K562 (cell line): ENCODE measurements around the gene SEC14L1. TPM values are rescaled to one million over a fixed set of nuclear protein-coding genes. Genes with fewer than 3 reads are reported as not detected.

ENCODE experiments used
- ATAC-seq: fragments of 200-7000 bp; cut with Tn5 transposase; 3 replicates; pipeline ENCODE4 v1.9.1; 2020; ENCODE audit warnings: moderate library complexity
- BruUV-seq: library from RNA; stranded (reverse); fragments of 400-500 nt; replicated peaks from 2 replicates; lab custom pipeline; 2021; lab: Mats Ljungman, UMichigan
- CTCF ChIA-PET: fragments of 300-600 bp; formaldehyde crosslinking; extraction: SDS; loops from one replicate; lab custom pipeline; 2021; ENCODE audit warnings: low intra/inter-chr PET ratio; lab: Yijun Ruan, JAX
- POLR2A ChIA-PET: fragments of 300-600, 350-650 bp; sonication (Branson Sonifier 250); formaldehyde crosslinking; extraction: SDS; loops from one replicate; lab custom pipeline; 2021; ENCODE audit warnings: antibody characterized with exemption, inconsistent platforms; lab: Yijun Ruan, JAX
- DNase-seq, 4 experiments: peaks; one replicate each; pipeline versions ENCODE4 v3.0.0 to v3.0.0-alpha.2; 2011 to 2018; ENCODE audit warnings: low spot score in 3 of 4, mixed read lengths in 3 of 4; ENCODE audit errors: extremely low read depth in 1 of 4
- FAIRE-seq: peaks from 2 replicates; lab custom pipeline; 2011; peaks lifted over from hg19 to GRCh38; lab: Jason Lieb, UNC
- H2AFZ ChIP-seq: 2 replicates; pipeline ENCODE4 v1.6.0; 2011; ENCODE audit warnings: low read depth, low read length, control low read depth, inconsistent platforms
- H3K27ac ChIP-seq: fragments of 200-600 bp; 3 replicates; pipeline ENCODE4 v1.8.0; 2011; ENCODE audit warnings: low read depth, mild to moderate bottlenecking, control low read depth, inconsistent platforms, low read length, moderate library complexity, mixed read lengths; ENCODE audit errors: extremely low read depth
- H3K27me3 ChIP-seq, 2 experiments: fragments of 300-600 bp in 1 of 2; 2 replicates in 1 of 2; 3 replicates in 1 of 2; pipeline versions ENCODE4 v1.6.0 to v1.8.0; 2011; ENCODE audit warnings: inconsistent platforms in 2 of 2, low read length in 2 of 2, mild to moderate bottlenecking in 1 of 2, mixed read lengths in 1 of 2, moderate library complexity in 1 of 2; ENCODE audit not compliant: control insufficient read depth in 2 of 2, insufficient read depth in 2 of 2
- H3K36me3 ChIP-seq: fragments of 300-600 bp; 3 replicates; pipeline ENCODE4 v1.8.0; 2011; ENCODE audit warnings: mild to moderate bottlenecking, low read length, inconsistent platforms; ENCODE audit not compliant: control insufficient read depth, insufficient read depth
- H3K4me1 ChIP-seq, 2 experiments: fragments of 200-600 bp in 1 of 2; replicated peaks in 1 of 2; 2 replicates in 1 of 2; 3 replicates in 1 of 2; pipeline versions ENCODE4 v1.5.1 to v1.8.0; 2011; ENCODE audit warnings: inconsistent platforms in 2 of 2, low read length in 2 of 2, mild to moderate bottlenecking in 1 of 2, mixed read lengths in 1 of 2, moderate library complexity in 1 of 2; ENCODE audit not compliant: control insufficient read depth in 2 of 2, insufficient read depth in 2 of 2
- H3K4me2 ChIP-seq: 2 replicates; pipeline ENCODE4 v1.6.1; 2011; ENCODE audit warnings: low read length, control low read depth, inconsistent platforms, mixed read lengths; ENCODE audit not compliant: insufficient read depth
- H3K4me3 ChIP-seq: fragments of 200-600 bp; sonication (generic), shearing (Covaris generic); 2 replicates; pipeline ENCODE4 v1.5.1; 2016; ENCODE audit warnings: control low read depth, inconsistent platforms
- H3K79me2 ChIP-seq: fragments of 200-600 bp; 3 replicates; pipeline ENCODE4 v1.8.0; 2011; ENCODE audit warnings: low read length, inconsistent platforms; ENCODE audit not compliant: control insufficient read depth, insufficient read depth
- H3K9ac ChIP-seq, 2 experiments: 2 replicates each; pipeline versions ENCODE4 v1.6.0 to v1.6.1; 2011; ENCODE audit warnings: low read depth in 2 of 2, low read length in 2 of 2, control low read depth in 1 of 2, inconsistent platforms in 1 of 2, mild to moderate bottlenecking in 1 of 2, mixed read lengths in 1 of 2; ENCODE audit not compliant: insufficient read depth in 1 of 2
- H3K9me1 ChIP-seq: one replicate; pipeline ENCODE4 v1.6.0; 2011; ENCODE audit warnings: inconsistent platforms, mild to moderate bottlenecking, low read length, moderate library complexity; ENCODE audit not compliant: control insufficient read depth, insufficient read depth
- H3K9me3 ChIP-seq: replicated peaks from 2 replicates; pipeline ENCODE4 v1.5.1; 2011; ENCODE audit warnings: low read depth, low read length, inconsistent platforms; ENCODE audit not compliant: control insufficient read depth, insufficient read depth
- H4K20me1 ChIP-seq: replicated peaks from 2 replicates; pipeline ENCODE4 v1.6.1; 2011; ENCODE audit warnings: low read length, inconsistent platforms, mixed read lengths; ENCODE audit not compliant: control insufficient read depth, insufficient read depth
- BMI1 ChIP-seq: fragments of 150-350 bp; IDR thresholded peaks from 2 replicates; pipeline ENCODE4 v1.6.1; 2014; ENCODE audit warnings: low read length
- CTBP1 ChIP-seq: fragments of 450-650 bp; IDR thresholded peaks from 2 replicates; pipeline ENCODE4 v1.6.1; 2016; ENCODE audit warnings: borderline replicate concordance
- POLR2H ChIP-seq: IDR thresholded peaks from 2 replicates; pipeline ENCODE4 v1.6.1; 2016; ENCODE audit warnings: missing genetic modification characterization, low read depth, mild to moderate bottlenecking, control low read depth, missing compliant biosample characterization, moderate library complexity
- ZNF23 ChIP-seq: fragments of 250-450 bp; sonication (Bioruptor Pico); IDR thresholded peaks from 2 replicates; pipeline ENCODE4 v1.4.0; 2020; ENCODE audit warnings: mild to moderate bottlenecking
- ZNF644 ChIP-seq: fragments of 200-800 bp; sonication (Bioruptor generic); IDR thresholded peaks from 2 replicates; pipeline ENCODE4 v1.6.1; 2016; ENCODE audit warnings: low read depth, missing genetic modification characterization, missing compliant biosample characterization
- WGBS: fragments of 100-300 bp; shearing (Covaris generic); methylation state at CpG from one replicate; pipeline ENCODE4 v1.1.6; 2016; ENCODE audit warnings: low coverage, mixed read lengths; ENCODE audit not compliant: insufficient coverage; ENCODE audit errors: missing lambda C conversion rate; 5-methylcytosine and 5-hydroxymethylcytosine counted together
- in situ Hi-C: fragments of 300-500 bp; cut with MboI; formaldehyde crosslinking; loops from 4 replicates; pipeline ENCODE4 v1.15.0; 2018; ENCODE audit warnings: inconsistent platforms, mixed read lengths
- intact Hi-C: fragments of 100-400 bp; cut with micrococcal nuclease; formaldehyde crosslinking; loops from 2 replicates; pipeline ENCODE4 v1.14.2; 2022
- polyA plus RNA-seq, 8 experiments: library from polyadenylated mRNA; depleted of rRNA in 4 of 8; stranded (reverse) in 5 of 8; unstranded in 3 of 8; fragments of >200 nt; fragmentation: Nextera tagmentation in 2 of 8; fragmentation: Illumina TruSeq in 1 of 8; extraction: Ambion mirVana in 2 of 8; extraction: Trizol in 1 of 8; gene quantifications; 2 replicates each; pipeline versions ENCODE4 v1.2.1 to v1.2.3, GENCODE V29; 2011 to 2014; ENCODE audit warnings: inconsistent platforms in 1 of 8, missing spikeins in 1 of 8
- total RNA-seq, 7 experiments: library from RNA; depleted of rRNA in 6 of 7; stranded (reverse); fragments of >200 nt in 6 of 7; fragmentation: Illumina TruSeq in 2 of 7; extraction: Trizol in 2 of 7; gene quantifications; 2 replicates each; pipeline versions ENCODE4 v1.2.1 to v1.2.3, GENCODE V29; 2011 to 2021; ENCODE audit warnings: low replicate concordance in 1 of 7
- TF ChIP-seq, protein P1 (sequence below): fragments of 450-650 bp; formaldehyde crosslinking; IDR thresholded peaks from 2 replicates; pipeline ENCODE4 v1.4.0; 2020; ENCODE audit warnings: mild to moderate bottlenecking, moderate library complexity
- TF ChIP-seq, protein P2 (sequence below): fragments of 250-450 bp; sonication (Bioruptor Pico); IDR thresholded peaks from 2 replicates; pipeline ENCODE4 v1.9.0; 2021; ENCODE audit warnings: mild to moderate bottlenecking, inconsistent platforms
- TF ChIP-seq, protein P3 (sequence below): fragments of 250-450 bp; sonication (Bioruptor Pico); IDR thresholded peaks from 2 replicates; pipeline ENCODE4 v1.5.0; 2020; ENCODE audit warnings: mild to moderate bottlenecking

SEC14L1 gene
- total and polyA plus RNA-seq, 9 of the 15 experiments (the other 6 are each of a cell fraction or from before 2014, with no cell fraction given): 3.1 to 39.7 (median 15.2) TPM

DNA sequence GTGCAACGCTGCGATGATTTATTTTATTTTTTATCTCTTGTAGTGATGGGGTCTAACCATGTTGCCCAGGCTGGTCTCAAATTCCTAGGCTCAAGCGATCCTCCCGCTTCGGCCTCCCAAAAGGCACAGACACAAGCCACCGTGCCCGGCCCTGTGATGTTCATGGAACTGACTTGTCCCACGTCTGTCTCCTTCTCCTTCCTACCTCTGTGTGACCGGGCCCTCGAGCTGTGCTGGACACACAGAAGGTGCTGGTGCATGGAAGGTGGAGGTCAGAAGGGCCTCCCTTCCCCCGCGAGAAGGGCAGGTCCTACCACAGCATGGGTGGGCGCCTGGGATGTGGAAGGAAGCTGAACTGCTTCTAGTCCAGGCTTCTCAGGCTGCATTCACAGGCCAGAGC, 88.0 kb downstream of the SEC14L1 start:
- Histone ChIP-seq H3K4me1 (peaks cover 0 to 23% of the 10 kb centered on the region in 2 experiments; a peak in 3 of 5 replicates), H3K9me1 (no peaks in the 10 kb centered on the region), H3K9me3 (peaks cover 10% of the 10 kb centered on the region), H2AFZ (no peak overlapping the region), H3K4me2 (no peak overlapping the region), H3K9ac (no peak overlapping the region), H3K27me3 (no peaks in the 10 kb centered on the region), H3K4me3 (no peak overlapping the region), H4K20me1 (no peaks in the 10 kb centered on the region), H3K27ac (no peak overlapping the region)
- intact Hi-C loops (no loop called here), in situ Hi-C loops (no loop called here)
- CTCF ChIA-PET: no interaction called here
- WGBS: 36% methylated on average over 8 of the region's 13 CpGs
- no TSS peak for BruUV-seq
- DNase-seq: no peak
- no peak for TF ChIP-seq CTBP1
- TF ChIP-seq, protein P1, sequence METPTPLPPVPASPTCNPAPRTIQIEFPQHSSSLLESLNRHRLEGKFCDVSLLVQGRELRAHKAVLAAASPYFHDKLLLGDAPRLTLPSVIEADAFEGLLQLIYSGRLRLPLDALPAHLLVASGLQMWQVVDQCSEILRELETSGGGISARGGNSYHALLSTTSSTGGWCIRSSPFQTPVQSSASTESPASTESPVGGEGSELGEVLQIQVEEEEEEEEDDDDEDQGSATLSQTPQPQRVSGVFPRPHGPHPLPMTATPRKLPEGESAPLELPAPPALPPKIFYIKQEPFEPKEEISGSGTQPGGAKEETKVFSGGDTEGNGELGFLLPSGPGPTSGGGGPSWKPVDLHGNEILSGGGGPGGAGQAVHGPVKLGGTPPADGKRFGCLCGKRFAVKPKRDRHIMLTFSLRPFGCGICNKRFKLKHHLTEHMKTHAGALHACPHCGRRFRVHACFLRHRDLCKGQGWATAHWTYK (CRISPR knock-in tag): no peak
- TF ChIP-seq, all 486 proteins: peak for 0
- POLR2A ChIA-PET: interaction anchor here (1.3 to 1.4 kb wide), 2 partner anchors 8 to 11 kb away, joined by 4 to 5 read pairs; no protein-coding TSS in a partner anchor
- ATAC-seq (no peak), FAIRE-seq (no peak)
- no peaks in the 10 kb centered on the region for H3K79me2 ChIP-seq
- no peaks in the 10 kb centered on the region for H3K36me3 ChIP-seq

GRCh38 chr17:77229786-77230435, 89.1 kb downstream of the SEC14L1 start:
- in situ Hi-C loops (no loop called here), intact Hi-C loops (no loop called here)
- H2AFZ ChIP-seq: no peak overlapping the region
- no peak for DNase-seq
- no peak for ATAC-seq
- CTCF ChIA-PET: no interaction called here
- peaks cover 3 to 23% of the 10 kb centered on the region in 2 experiments; a peak in 4 of 5 replicates for H3K4me1 ChIP-seq
- peaks cover 10% of the 10 kb centered on the region for H3K9me3 ChIP-seq
- WGBS: 70% methylated on average over 19 of the region's 25 CpGs
- POLR2A ChIA-PET: interaction anchor here (0.6 to 1.3 kb wide), 2 partner anchors 9 to 137 kb away, joined by 3 to 4 read pairs; no protein-coding TSS in a partner anchor
- H3K27ac ChIP-seq: no peak overlapping the region
- H3K4me3 ChIP-seq: no peak overlapping the region
- H3K9me1 ChIP-seq: no peaks in the 10 kb centered on the region
- H3K79me2 ChIP-seq: no peaks in the 10 kb centered on the region
- no peak overlapping the region for H3K4me2 ChIP-seq
- no TSS peak for BruUV-seq
- no peaks in the 10 kb centered on the region for H3K27me3 ChIP-seq
- H3K36me3 ChIP-seq: no peaks in the 10 kb centered on the region
- FAIRE-seq: no peak
- no peaks in the 10 kb centered on the region for H4K20me1 ChIP-seq
- H3K9ac ChIP-seq: no peak overlapping the region
- TF ChIP-seq, protein P2, sequence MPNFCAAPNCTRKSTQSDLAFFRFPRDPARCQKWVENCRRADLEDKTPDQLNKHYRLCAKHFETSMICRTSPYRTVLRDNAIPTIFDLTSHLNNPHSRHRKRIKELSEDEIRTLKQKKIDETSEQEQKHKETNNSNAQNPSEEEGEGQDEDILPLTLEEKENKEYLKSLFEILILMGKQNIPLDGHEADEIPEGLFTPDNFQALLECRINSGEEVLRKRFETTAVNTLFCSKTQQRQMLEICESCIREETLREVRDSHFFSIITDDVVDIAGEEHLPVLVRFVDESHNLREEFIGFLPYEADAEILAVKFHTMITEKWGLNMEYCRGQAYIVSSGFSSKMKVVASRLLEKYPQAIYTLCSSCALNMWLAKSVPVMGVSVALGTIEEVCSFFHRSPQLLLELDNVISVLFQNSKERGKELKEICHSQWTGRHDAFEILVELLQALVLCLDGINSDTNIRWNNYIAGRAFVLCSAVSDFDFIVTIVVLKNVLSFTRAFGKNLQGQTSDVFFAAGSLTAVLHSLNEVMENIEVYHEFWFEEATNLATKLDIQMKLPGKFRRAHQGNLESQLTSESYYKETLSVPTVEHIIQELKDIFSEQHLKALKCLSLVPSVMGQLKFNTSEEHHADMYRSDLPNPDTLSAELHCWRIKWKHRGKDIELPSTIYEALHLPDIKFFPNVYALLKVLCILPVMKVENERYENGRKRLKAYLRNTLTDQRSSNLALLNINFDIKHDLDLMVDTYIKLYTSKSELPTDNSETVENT (CRISPR knock-in tag): no peak
- TF ChIP-seq POLR2H (tag) (no peak), BMI1 (no peak), ZNF23 (CRISPR knock-in tag) (no peak), ZNF644 (tag) (no peak)
- TF ChIP-seq, protein P3, sequence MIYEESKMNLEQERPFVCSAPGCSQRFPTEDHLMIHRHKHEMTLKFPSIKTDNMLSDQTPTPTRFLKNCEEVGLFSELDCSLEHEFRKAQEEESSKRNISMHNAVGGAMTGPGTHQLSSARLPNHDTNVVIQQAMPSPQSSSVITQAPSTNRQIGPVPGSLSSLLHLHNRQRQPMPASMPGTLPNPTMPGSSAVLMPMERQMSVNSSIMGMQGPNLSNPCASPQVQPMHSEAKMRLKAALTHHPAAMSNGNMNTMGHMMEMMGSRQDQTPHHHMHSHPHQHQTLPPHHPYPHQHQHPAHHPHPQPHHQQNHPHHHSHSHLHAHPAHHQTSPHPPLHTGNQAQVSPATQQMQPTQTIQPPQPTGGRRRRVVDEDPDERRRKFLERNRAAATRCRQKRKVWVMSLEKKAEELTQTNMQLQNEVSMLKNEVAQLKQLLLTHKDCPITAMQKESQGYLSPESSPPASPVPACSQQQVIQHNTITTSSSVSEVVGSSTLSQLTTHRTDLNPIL (CRISPR knock-in tag): no peak
